Stimulated activated CD8-positive, alpha-beta memory T cell treated with anti-CD3 and anti-CD28 coated beads, Interleukin-7, amount 100 ng/mL, for 1 hour (primary cell): ENCODE measurements around the gene TMEM253.

Source experiments
- DNase-seq, 2 donors: peaks; one replicate each; pipeline ENCODE4 v3.0.0-alpha.2; 2020; ENCODE audit warnings: low read depth in 2 of 2

The TMEM253 gene

DNA sequence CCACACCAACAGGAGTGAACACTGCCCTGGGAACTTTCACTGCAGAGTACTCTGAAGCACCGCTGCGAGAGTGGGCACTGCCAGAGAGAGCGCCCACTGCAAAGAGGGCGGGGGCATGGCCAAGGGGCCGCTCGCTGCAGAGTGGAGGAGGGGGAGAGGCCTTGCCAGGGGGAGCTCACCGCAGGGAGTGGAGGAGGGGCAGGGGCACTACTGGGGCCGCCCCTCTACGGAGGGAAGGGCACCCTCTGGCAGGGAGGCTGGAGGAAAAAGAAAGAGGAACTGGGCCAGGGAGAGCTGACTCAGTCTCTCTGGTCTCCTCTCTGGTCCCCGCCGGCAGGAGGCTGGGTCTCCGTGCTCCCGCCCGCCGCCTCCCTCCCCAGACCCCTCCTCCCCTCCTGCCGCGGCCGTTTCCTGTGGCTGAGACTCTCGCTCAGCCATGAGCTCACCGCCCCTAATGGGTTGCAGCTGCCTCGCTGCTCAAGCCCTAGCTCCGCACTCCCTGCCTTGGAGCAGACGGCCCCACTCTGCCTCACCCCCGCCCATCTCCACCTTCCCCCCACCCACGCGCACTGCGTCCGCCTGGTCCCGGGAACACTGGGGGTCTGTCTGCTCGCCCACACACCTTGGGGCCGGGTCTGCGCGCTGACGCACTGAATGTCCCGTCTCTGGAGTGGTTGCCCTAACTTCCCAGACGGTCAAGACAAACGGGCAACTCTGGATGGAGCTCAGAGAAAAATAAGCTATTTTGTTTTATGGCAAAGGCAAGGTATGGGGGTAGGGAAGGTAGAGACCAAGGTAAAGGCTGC is 29.4 kb upstream of the TMEM253 start:
- no peak for DNase-seq

DNA sequence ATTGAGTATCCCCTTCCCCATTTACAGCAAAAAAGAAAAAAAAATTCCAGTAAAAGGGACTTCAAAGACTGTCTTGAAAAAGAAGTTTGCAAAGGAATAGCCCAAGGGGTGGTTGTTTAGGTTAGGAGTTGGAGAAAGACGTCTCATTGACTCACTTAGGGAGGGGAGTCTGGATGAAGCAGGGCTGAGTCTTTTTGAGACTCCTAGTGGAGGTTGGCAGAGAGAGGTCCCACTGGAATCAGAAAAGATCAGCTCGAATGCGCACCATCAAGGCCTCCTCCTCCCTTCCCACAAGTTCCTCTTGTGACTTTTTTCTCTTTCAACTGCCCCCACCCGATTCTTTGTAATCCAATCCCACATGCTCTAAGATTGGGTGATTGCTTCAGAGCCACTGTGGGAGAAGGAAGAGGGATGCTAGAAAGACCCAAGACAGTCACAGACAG is 28.8 kb upstream of the TMEM253 start:
- DNase-seq = no peak

GRCh38 chr14:21072781-21073339 is 28.0 kb upstream of the TMEM253 start:
- DNase-seq = no peak

DNA sequence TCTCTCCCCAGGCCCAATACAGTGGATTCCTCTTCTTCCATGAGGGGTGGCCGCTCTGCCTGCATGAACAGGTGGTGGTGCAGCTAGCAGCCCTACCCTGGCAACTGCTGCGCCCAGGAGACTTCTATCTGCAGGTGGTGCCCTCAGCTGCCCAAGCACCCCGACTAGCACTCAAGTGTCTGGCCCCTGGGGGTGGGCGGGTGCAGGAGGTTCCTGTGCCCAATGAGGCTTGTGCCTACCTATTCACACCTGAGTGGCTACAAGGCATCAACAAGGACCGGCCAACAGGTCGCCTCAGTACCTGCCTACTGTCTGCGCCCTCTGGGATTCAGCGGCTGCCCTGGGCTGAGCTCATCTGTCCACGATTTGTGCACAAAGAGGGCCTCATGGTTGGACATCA is 26.9 kb upstream of the TMEM253 start:
- DNase-seq = no peak

- DNase-seq = no peak
These were observed 26.2 kb upstream of the TMEM253 start for GRCh38 chr14:21074398-21075272.

DNA sequence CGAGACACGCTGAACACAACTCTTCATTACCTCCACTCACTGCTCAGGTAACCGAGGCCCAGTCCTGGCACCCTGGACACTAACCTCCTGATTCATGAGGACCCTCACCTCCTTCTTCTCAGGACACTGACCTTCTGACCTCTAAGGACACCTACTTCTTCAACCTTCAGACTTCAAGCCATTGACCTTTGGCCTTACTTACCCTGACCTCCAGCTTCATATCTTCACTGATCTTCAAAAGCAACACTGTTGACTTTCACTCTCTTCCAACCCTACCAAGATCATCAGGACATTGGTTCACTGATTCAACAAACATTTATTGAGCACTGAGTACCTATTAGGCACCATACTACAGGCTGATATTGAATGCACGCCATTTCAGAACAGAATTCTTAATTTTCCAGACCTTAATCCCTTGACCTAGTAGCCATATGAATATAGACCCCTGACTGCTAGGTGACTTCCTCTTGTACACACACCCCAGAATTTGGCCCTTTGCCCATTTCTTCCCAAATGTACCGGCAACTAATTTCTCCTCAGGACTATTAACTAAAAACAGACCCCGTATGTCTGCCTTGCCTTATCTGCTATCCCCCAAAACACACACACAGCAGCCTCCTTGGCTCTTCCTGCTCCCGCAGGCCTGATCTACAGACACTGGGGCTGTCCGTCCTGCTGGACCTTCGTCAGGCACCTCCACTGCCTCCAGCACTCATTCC is 25.0 kb upstream of the TMEM253 start:
- DNase-seq = no peak

- no peak for DNase-seq
These were observed 23.2 kb upstream of the TMEM253 start for GRCh38 chr14:21077672-21078071.

DNA sequence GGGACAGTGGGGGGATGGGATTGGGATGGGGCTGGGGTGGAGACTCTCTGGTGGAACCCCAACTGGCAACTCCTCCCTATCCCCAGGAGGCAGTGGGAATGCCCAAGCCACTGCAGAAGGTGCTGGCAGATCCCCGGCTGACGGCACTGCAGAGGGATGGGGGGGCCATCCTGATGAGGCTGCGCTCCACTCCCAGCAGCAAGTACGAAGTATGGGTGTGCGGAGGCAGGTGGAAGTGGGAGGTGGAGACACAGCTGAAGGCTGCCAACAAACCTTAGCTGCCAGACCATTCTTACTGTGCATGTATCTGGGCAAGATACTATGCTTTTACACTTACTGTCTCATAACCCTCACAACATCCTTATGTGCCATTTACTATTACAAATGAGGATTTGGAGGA is 22.6 kb upstream of the TMEM253 start:
- no peak for DNase-seq

DNA sequence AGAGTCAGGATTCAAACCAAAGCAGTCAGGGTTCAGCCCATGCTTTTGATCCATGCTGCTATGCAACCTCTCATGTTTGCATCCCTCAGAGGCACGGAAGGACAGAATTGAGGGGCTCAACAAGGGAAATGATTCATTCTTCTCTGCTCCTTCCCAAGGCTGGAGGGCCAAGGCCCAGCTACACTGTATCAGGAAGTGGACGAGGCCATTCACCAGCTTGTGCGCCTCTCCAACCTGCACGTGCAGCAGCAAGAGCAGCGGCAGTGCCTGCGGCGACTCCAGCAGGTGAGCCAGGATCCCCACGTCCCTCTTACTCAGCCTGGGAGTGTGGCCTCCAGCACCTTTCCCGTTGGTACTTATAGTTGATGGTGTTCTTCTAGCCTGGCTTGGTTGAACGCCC is 22.1 kb upstream of the TMEM253 start:
- no peak for DNase-seq

- no peak for DNase-seq
These were observed 19.2 kb upstream of the TMEM253 start for GRCh38 chr14:21081521-21082142.

GRCh38 chr14:21083565-21084325 is 17.1 kb upstream of the TMEM253 start:
- DNase-seq = no peak

- DNase-seq = no peak
These were observed 16.5 kb upstream of the TMEM253 start for GRCh38 chr14:21084396-21084795.

DNA sequence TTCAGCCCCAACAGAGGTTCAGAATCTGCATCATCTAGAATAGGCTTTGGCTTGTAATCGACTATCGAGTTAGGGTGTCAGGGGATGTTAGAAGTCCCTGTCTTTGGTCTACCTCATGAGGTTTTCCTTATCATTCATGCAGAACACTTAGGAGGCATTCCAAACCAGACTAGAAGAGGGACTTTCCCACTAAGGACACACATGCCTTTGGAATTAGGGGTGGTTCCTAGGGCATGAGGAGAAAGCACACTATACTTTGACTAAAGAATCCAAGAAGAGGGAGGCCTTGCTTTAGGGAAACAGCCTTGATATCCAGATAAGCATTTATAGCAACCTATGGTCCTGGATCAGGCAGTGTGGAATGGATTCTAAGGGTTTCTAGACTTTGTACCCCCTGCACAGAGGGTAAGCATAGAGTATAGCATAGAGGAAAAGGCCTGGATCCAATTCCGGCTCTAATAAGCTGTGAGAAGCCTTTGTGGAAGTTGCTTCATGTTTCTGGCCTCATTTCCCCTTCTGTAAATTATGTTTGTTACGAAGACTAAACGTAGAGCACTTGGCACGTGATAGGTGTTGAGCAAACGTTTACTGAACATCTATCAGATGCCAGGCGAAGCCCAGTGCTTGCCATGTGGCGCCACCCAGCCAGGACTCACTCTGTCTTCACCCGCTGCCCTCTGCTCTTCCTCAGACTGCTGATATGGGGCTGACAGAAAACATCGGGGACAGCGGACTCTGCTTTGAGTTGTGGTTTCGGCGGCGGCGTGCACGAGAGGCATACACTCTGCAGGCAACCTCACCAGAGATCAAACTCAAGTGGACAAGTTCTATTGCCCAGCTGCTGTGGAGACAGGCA is 15.6 kb upstream of the TMEM253 start:
- no peak for DNase-seq

GRCh38 chr14:21086908-21087293 is 14.0 kb upstream of the TMEM253 start:
- no peak for DNase-seq

DNA sequence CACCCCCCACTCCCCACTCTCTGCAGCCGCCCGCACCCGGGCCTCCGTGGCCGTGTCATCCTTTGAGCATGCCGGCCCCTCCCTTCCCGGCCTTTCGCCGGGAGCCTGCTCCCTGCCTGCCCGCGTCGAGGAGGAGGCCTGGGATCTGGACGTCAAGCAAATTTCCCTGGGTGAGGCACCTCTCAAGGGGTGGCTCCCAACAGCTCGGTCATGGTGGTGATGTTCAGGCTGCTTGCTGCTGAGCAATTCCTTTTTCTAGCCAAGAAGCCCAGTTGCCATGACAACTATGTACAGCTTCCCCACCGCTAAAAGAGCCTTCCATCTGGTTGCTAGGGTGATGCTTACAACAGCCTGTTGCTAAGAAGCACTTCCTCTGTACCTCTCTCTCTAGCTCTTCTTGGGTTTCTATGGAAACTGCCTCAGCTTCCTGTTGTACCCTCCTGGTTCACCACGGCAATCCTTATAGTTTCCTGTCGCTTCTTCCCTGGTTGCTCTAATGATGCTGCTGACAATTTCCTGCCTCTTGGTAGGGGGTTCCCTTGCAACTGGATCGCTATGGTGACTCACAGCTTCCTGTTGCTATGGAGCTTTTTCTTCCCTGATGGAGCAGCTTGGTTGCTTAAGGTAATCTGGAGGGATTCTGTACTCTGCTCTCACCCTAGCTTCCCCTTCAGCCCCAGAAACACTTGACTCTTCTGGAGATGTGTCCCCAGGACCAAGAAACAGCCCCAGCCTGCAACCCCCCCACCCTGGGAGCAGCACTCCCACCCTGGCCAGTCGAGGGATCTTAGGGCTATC is 13.4 kb upstream of the TMEM253 start:
- peak in 1 of 2 donors; percentile 37 for DNase-seq

- DNase-seq = no peak
These were observed 12.2 kb upstream of the TMEM253 start for GRCh38 chr14:21088687-21089086.

GRCh38 chr14:21089271-21089670 is 11.6 kb upstream of the TMEM253 start:
- no peak for DNase-seq

GRCh38 chr14:21089877-21090193 is 11.0 kb upstream of the TMEM253 start:
- no peak for DNase-seq
